ENCODE measurements around the gene ERCC8. TPM values are rescaled to one million over a fixed set of nuclear protein-coding genes. Genes with fewer than 3 reads are reported as not detected.

Gene ERCC8
- total and polyA plus RNA-seq, 2 of the 8 experiments (the other 6 are each of a cell fraction or from before 2014, with no cell fraction given): 17.3 TPM

Other genes starting within 250 kb of the ERCC8 start
- gene DEPDC1B, start 244.9 kb downstream of the ERCC8 start, total RNA-seq (2021; fragmentation: NEBNext Ultra II Directional; extraction: Animal tissue kit (Norgen Biotek cat#: 25700)): 64.9 and 67.4 TPM in 2 replicates
- 24.6 and 30.8 TPM in 2 replicates for gene DEPDC1B, start 244.9 kb downstream of the ERCC8 start, polyA plus RNA-seq (2011; rRNA removed)
- gene ELOVL7, start 100.8 kb downstream of the ERCC8 start, total RNA-seq (2021; fragmentation: NEBNext Ultra II Directional; extraction: Animal tissue kit (Norgen Biotek cat#: 25700)): 5.1 and 6.5 TPM in 2 replicates
- 2.5 and 3.1 TPM in 2 replicates for gene ELOVL7, start 100.8 kb downstream of the ERCC8 start, polyA plus RNA-seq (2011; rRNA removed)
- gene NDUFAF2, start 135 bp upstream of the ERCC8 start, total RNA-seq (2021; fragmentation: NEBNext Ultra II Directional; extraction: Animal tissue kit (Norgen Biotek cat#: 25700)): 46.5 and 50.8 TPM in 2 replicates
- 7.1 and 10.7 TPM in 2 replicates for gene NDUFAF2, start 135 bp upstream of the ERCC8 start, polyA plus RNA-seq (2011; rRNA removed)
- 51.8 and 53.1 TPM in 2 replicates for gene SMIM15, start 217.4 kb upstream of the ERCC8 start, total RNA-seq (2021; fragmentation: NEBNext Ultra II Directional; extraction: Animal tissue kit (Norgen Biotek cat#: 25700))
- 15.5 and 17.6 TPM in 2 replicates for gene SMIM15, start 217.4 kb upstream of the ERCC8 start, polyA plus RNA-seq (2011; rRNA removed)